ENCODE measurements around the gene GNAS-AS1. TPM values are rescaled to one million over a fixed set of nuclear protein-coding genes. Genes with fewer than 3 reads are reported as not detected.
"Not testable (repeated sequence)": the region's sequence is repeated elsewhere in the genome, so short reads cannot be mapped to it uniquely, and the experiment has no call there.

The GNAS-AS1 gene
- total RNA-seq, 6 experiments from 2014 or later: 0.23 to 0.37 (median 0.27) TPM; not detected in 3

DNA sequence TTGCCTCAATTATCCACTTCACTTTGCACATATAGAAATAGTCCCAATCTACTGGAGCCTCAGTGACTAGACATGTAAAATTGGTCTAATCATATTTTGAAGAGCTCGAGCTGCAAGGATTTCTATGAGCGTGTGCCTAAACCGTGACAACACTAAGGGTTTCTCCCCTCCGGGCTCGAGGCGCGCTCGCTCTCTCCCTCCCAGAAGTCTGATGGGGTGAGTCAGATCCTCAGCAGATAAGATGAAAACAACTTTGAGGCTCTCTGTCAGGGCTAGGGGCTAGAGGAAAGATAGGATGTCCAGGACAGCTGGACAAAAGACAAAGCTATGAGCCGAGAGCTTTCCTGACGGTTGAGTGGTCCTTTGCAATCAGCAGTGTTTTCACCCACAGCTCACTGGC is 16.8 kb downstream of the GNAS-AS1 start:
- no peaks in the 10 kb centered on the region for H3K4me1 ChIP-seq
- H3K27ac ChIP-seq: no peak overlapping the region
- 76% methylated on average over 10 of the region's 10 CpGs for WGBS (ENCODE audit: insufficient coverage, low coverage, low lambda C conversion rate, missing lambda C conversion rate)
- no peak overlapping the region for H3K4me3 ChIP-seq
- ATAC-seq (no peak), DNase-seq (no peak)
- no peaks in the 10 kb centered on the region for H3K9me3 ChIP-seq
- intact Hi-C loops (cut with DNase I): no loop called here
- no peaks in the 10 kb centered on the region for H3K27me3 ChIP-seq
- TF ChIP-seq POLR2A (IDR thresholded peaks at IDR 0.05) (no peak), CTCF (IDR thresholded peaks at IDR 0.05) (no peak)
- no peaks in the 10 kb centered on the region for H3K36me3 ChIP-seq

- no peak overlapping the region for H3K27ac ChIP-seq
- no peak for DNase-seq
- TF ChIP-seq CTCF (IDR thresholded peaks at IDR 0.05): no peak
- no peak for TF ChIP-seq POLR2A (IDR thresholded peaks at IDR 0.05)
- intact Hi-C loops (cut with DNase I): no loop called here
- ATAC-seq: peak in 2 of 4 donors; percentile 25 to 26
- no peaks in the 10 kb centered on the region for H3K9me3 ChIP-seq
- no peaks in the 10 kb centered on the region for H3K27me3 ChIP-seq
- H3K36me3 ChIP-seq: no peaks in the 10 kb centered on the region
- H3K4me1 ChIP-seq: no peaks in the 10 kb centered on the region
- no peak overlapping the region for H3K4me3 ChIP-seq
- 35% methylated on average over 4 of the region's 4 CpGs for WGBS (ENCODE audit: insufficient coverage, low coverage, low lambda C conversion rate, missing lambda C conversion rate)
These were observed 18.2 kb downstream of the GNAS-AS1 start for GRCh38 chr20:58832457-58832856.

- ATAC-seq (peak in 2 of 4 donors; percentile 37 to 72), DNase-seq (no peak)
- 68% methylated on average over 6 of the region's 6 CpGs for WGBS (ENCODE audit: insufficient coverage, low coverage, low lambda C conversion rate, missing lambda C conversion rate)
- Histone ChIP-seq H3K27me3 (no peaks in the 10 kb centered on the region), H3K4me1 (no peaks in the 10 kb centered on the region), H3K9me3 (no peaks in the 10 kb centered on the region), H3K4me3 (no peak overlapping the region), H3K27ac (no peak overlapping the region), H3K36me3 (no peaks in the 10 kb centered on the region)
- intact Hi-C loops (cut with DNase I): no loop called here
- TF ChIP-seq CTCF (IDR thresholded peaks at IDR 0.05) (no peak), POLR2A (IDR thresholded peaks at IDR 0.05) (no peak)
These were observed 21.2 kb downstream of the GNAS-AS1 start for GRCh38 chr20:58829531-58829941.

- H3K36me3 ChIP-seq; H3K4me1 ChIP-seq; H3K27me3 ChIP-seq; ATAC-seq; DNase-seq; H3K4me3 ChIP-seq; intact Hi-C loops (cut with DNase I); H3K9me3 ChIP-seq; H3K27ac ChIP-seq: not testable (repeated sequence)
- WGBS (ENCODE audit: insufficient coverage, low coverage, low lambda C conversion rate, missing lambda C conversion rate): 100% methylated on average over 2 of the region's 5 CpGs
These were observed 21.9 kb downstream of the GNAS-AS1 start for GRCh38 chr20:58828804-58829203.

DNA sequence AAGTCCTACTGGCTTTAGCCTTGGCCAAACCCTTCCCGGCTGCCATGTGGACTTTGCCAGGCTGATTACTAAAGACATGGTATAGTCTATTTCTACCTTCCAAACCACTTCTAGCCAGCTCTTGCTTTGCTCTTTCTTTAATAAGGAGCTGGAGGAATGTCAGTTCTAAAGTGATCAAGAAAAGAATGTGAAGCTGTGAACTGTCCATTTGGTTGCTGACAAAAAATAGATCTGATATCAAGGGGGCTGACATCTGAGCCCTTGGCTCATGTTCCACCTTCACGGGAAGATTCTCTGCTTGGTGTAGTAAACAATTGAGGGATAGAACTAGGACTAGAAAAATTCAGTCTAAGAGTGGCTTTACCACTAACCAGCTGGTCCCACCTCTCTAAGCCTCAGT is 22.6 kb downstream of the GNAS-AS1 start:
- 92% methylated on average over 2 of the region's 2 CpGs for WGBS (ENCODE audit: insufficient coverage, low coverage, low lambda C conversion rate, missing lambda C conversion rate)
- Histone ChIP-seq H3K27ac (no peak overlapping the region), H3K27me3 (no peaks in the 10 kb centered on the region), H3K9me3 (no peaks in the 10 kb centered on the region), H3K4me3 (no peak overlapping the region), H3K36me3 (no peaks in the 10 kb centered on the region), H3K4me1 (no peaks in the 10 kb centered on the region)
- no peak for ATAC-seq
- intact Hi-C loops (cut with DNase I): no loop called here
- TF ChIP-seq CTCF (IDR thresholded peaks at IDR 0.05): no peak
- no peak for TF ChIP-seq POLR2A (IDR thresholded peaks at IDR 0.05)
- DNase-seq: no peak
